Skeletal muscle satellite cell (primary cell): ENCODE measurements around the gene UCN.
"Not testable (repeated sequence)": the region's sequence is repeated elsewhere in the genome, so short reads cannot be mapped to it uniquely, and the experiment has no call there.

Experiments used
- H3K27me3 ChIP-seq: 2 replicates; pipeline ENCODE4 v1.7.0; 2013; ENCODE audit warnings: low read length; ENCODE audit not compliant: control insufficient read depth, insufficient read depth
- H3K36me3 ChIP-seq: 2 replicates; pipeline ENCODE4 v1.7.0; 2013; ENCODE audit warnings: mild to moderate bottlenecking, control low read depth, low read length; ENCODE audit not compliant: insufficient read depth
- H3K4me1 ChIP-seq: 2 replicates; pipeline ENCODE4 v1.7.0; 2013; ENCODE audit warnings: low read length; ENCODE audit not compliant: control insufficient read depth, insufficient read depth
- H3K4me2 ChIP-seq: 2 replicates; pipeline ENCODE4 v1.7.0; 2013; ENCODE audit warnings: mild to moderate bottlenecking, low read length
- H3K4me3 ChIP-seq: 2 replicates; pipeline ENCODE4 v1.7.0; 2013; ENCODE audit warnings: low read length
- H3K9ac ChIP-seq: 2 replicates; pipeline ENCODE4 v1.7.0; 2013; ENCODE audit warnings: mild to moderate bottlenecking, low read depth, low read length, moderate library complexity
- H3K9me3 ChIP-seq: replicated peaks from 2 replicates; pipeline ENCODE4 v1.7.0; 2013; ENCODE audit warnings: mild to moderate bottlenecking, control low read depth, low read length

Gene UCN

DNA sequence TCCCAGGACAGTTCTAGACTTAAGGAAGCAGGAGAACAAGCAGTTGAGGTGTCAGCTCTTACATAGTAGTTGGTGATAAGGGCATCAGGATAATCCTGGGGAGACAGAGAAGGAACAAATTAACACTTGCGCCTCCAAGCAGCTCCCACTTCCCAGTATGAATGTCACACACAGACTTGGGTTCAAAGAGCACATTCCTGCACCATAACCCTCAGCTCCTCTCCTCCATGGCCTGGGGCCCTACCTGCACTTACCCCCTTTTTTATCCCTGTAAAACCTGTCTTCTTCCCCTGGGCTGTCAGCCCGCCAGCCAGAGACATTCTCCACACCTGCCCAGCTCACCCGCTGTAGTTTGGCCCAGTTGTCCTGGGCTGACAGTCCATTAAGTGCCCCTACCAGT lies 3.9 kb upstream of the UCN start:
- Histone ChIP-seq H3K4me2 (no peak overlapping the region), H3K4me3 (no peak overlapping the region), H3K9me3 (no peaks in the 10 kb centered on the region), H3K36me3 (peaks cover 21% of the 10 kb centered on the region), H3K27me3 (peaks cover 17% of the 10 kb centered on the region), H3K9ac (no peak overlapping the region), H3K4me1 (peaks cover 3% of the 10 kb centered on the region)

DNA sequence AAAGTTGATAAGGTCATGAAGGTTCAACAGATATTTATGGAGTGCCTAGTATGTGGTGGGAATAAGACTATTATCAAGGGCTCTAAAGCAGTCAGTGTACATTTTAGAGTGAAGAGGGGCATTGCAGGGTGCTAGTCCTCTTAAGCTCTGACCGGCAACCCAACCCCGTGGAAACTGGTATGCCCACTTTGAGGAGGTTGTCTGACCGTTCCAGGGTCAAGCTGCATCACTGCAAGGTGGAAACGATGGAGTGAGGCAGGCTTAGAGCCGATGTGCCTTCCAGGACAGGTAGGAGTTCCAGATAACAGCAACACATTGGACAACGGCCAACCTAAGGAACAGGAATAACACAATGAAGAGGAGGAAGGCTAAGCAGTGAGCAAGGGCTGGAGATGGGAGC lies 1.4 kb upstream of the UCN start:
- Histone ChIP-seq H3K4me2 (no peak overlapping the region), H3K36me3 (peaks cover 9% of the 10 kb centered on the region), H3K9ac (no peak overlapping the region), H3K4me3 (no peak overlapping the region), H3K27me3 (peaks cover 38% of the 10 kb centered on the region), H3K4me1 (peaks cover 8% of the 10 kb centered on the region), H3K9me3 (no peaks in the 10 kb centered on the region)

DNA sequence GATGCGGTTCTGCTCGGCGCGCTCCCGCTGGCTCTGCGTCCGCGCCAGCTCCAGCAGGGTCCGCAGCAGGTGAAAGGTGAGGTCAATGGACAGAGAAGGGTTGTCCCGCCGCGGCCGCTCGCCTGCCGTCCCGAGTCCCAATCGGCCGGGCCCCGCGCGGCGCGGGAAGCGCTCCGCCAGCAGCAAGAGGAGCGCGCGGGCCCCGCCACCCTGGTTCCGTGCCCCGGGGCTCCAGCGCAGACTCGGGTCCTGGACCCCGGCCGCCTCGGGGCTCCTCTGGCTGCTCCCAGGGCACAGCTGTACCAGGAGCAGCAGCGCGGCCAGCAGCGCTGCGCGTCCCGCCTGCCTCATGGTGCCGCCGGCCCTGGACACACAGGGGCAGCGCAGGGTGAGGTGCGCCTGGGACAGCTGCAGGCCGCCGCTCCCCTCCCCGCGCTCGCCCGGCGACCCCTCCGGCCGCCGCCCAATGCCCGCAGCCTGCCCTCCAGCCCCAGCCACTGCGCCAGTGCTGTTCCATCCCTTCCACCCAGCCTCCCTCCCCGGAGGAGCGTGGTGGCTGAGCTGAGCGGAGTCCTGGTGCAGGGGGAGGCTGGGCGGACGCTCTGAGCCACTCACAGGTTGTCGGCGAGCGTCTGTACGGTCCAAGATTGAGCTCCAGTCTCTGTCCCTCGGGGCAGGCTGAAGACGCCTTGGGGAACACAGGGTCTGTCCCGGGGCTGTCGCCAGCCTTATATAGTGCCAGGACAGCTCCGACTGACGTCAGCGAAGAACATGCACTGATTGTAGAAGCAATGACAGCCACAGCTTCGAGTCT lies 493 bp downstream of the UCN start:
- Histone ChIP-seq H3K36me3 (peaks cover 9% of the 10 kb centered on the region), H3K27me3 (peaks cover 40% of the 10 kb centered on the region), H3K4me1 (peaks cover 8% of the 10 kb centered on the region), H3K9ac (no peak overlapping the region), H3K9me3 (no peaks in the 10 kb centered on the region), H3K4me2 (no peak overlapping the region), H3K4me3 (no peak overlapping the region)

DNA sequence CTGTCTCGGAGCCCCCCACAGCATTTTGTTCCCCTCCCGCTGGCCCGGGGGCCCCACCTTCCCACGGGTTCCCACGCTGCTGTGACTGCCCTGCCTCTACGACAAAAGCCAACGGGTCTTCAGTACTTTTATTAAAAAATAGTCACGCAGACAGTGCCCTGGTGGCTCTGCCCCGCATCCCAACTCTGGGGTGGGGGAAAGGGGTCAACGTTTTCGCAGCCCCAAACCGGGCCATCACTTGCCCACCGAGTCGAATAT lies 1.0 kb downstream of the UCN start:
- no peaks in the 10 kb centered on the region for H3K9me3 ChIP-seq
- H3K4me3 ChIP-seq, result no peak overlapping the region
- no peak overlapping the region for H3K9ac ChIP-seq
- peaks cover 9% of the 10 kb centered on the region for H3K36me3 ChIP-seq
- no peak overlapping the region for H3K4me2 ChIP-seq
- H3K27me3 ChIP-seq, result peaks cover 40% of the 10 kb centered on the region
- peaks cover 8% of the 10 kb centered on the region for H3K4me1 ChIP-seq

DNA sequence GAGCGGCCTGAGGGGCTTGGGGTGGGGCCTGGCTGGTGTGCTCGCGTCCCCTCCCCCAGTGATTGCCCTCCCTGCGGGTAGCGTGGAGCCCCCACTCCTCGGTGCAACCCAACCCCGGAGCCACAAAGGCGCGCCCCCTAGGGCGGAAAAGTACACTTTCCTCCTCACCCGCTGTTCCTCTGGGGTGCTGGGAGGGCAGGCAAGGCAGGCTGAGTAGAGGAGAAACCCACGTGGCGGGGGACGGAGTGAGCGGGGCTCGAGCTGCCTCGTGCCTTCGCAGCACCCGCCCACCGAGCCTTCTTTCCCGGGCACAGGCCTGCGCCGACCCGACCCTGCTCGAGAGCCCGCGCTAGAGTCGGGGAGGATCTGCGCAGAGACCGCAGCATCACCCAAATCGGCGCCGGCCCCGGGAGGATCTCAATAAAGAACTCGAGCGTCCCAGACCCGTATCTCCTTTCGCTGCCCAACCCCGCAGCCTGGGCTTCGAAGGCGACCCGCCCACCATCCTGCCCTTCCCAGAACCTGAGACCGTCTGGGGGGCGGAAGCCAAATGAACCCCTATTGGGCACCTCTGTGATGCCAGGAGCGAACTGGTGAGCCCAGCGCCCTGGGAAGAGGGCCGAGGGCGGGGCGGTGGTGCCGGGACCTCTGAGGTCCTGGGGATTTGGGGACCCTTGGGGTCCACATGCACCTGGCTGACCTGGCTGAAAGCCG lies 1.5 kb downstream of the UCN start:
- Histone ChIP-seq H3K4me2 (peak overlapping the region; percentile 59), H3K27me3 (peaks cover 40% of the 10 kb centered on the region), H3K9me3 (no peaks in the 10 kb centered on the region), H3K4me3 (no peak overlapping the region), H3K9ac (no peak overlapping the region), H3K4me1 (peaks cover 8% of the 10 kb centered on the region), H3K36me3 (peaks cover 9% of the 10 kb centered on the region)

GRCh38 chr2:27306136-27306535 lies 2.1 kb downstream of the UCN start:
- H3K4me2 ChIP-seq, result peak overlapping the region; percentile 59
- peaks cover 8% of the 10 kb centered on the region for H3K4me1 ChIP-seq
- H3K27me3 ChIP-seq, result peaks cover 40% of the 10 kb centered on the region
- H3K9ac ChIP-seq, result no peak overlapping the region
- no peaks in the 10 kb centered on the region for H3K9me3 ChIP-seq
- H3K4me3 ChIP-seq, result no peak overlapping the region
- H3K36me3 ChIP-seq, result peaks cover 9% of the 10 kb centered on the region

GRCh38 chr2:27305516-27305915 lies 2.7 kb downstream of the UCN start:
- Histone ChIP-seq H3K9ac (no peak overlapping the region), H3K27me3 (peaks cover 40% of the 10 kb centered on the region), H3K9me3 (no peaks in the 10 kb centered on the region), H3K4me1 (peaks cover 8% of the 10 kb centered on the region), H3K4me3 (no peak overlapping the region), H3K36me3 (peaks cover 9% of the 10 kb centered on the region), H3K4me2 (no peak overlapping the region)

DNA sequence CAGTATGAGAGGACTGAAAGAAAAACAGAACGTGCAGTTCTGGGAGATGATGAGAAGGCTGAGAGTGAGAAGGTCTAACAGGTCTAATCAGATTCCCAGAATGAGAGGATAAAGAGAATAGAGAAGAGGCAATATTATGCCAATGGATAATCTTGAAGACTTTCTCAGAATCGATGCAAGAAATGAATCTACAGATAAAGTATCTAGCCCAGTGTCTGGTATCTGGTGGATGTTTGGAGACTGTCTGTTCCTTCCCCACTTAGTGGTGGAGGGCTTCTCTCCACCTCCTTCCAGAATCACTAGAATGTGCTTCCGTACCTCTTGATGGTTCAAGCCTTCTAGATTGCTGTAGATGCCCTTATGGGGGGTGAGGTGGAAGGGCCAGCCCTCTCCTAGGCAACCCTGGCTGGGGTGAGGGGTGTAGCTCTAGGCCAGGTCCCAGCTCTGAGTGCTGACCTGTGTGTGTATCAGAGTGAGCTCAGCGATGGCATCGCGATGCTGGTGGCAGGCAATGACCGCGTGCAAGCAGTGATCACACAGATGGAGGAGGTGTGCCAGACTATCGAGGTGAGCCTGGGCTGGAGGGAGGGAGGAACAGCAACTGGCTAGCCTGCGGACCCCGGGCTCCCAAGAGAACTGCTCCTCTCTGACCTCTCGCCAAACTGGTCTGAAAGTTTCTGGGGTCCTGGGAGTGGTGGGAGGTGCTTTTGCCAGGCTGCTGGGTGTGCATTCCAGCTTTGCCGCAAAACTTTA lies 3.6 kb downstream of the UCN start:
- H3K9ac ChIP-seq, result no peak overlapping the region
- H3K9me3 ChIP-seq, result no peaks in the 10 kb centered on the region
- no peak overlapping the region for H3K4me3 ChIP-seq
- H3K4me1 ChIP-seq, result peaks cover 8% of the 10 kb centered on the region
- peaks cover 8% of the 10 kb centered on the region for H3K36me3 ChIP-seq
- peaks cover 40% of the 10 kb centered on the region for H3K27me3 ChIP-seq
- no peak overlapping the region for H3K4me2 ChIP-seq

GRCh38 chr2:27303093-27304025 lies 4.9 kb downstream of the UCN start:
- no peak overlapping the region for H3K9ac ChIP-seq
- peaks cover 8% of the 10 kb centered on the region for H3K4me1 ChIP-seq
- H3K27me3 ChIP-seq, result peaks cover 44% of the 10 kb centered on the region
- no peaks in the 10 kb centered on the region for H3K9me3 ChIP-seq
- no peaks in the 10 kb centered on the region for H3K36me3 ChIP-seq
- peak overlapping the region; percentile 37 for H3K4me3 ChIP-seq
- H3K4me2 ChIP-seq, result peak overlapping the region; percentile 74

DNA sequence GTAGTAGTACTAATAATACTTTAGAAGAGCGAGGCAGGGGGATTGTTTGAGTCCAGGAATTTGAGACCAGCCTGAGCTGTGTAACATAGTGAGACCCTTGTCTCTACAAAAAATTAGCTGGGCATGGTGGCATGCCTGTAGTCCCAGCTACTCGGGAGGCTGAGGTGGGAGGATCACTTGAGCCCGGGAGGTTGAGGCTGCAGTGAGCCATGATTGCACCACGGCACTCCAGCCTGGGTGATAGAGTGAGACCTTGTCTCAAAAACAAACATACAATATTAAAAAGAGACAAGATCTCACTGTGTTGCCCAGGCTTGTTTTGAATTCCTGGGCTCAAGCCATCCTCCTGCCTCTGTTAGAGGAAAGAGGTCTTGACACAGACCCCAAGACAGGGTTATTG lies 7.6 kb downstream of the UCN start:
- not testable (repeated sequence) for H3K4me2 ChIP-seq, H3K36me3 ChIP-seq, H3K9ac ChIP-seq, H3K9me3 ChIP-seq, H3K4me3 ChIP-seq, H3K4me1 ChIP-seq
- peaks cover 33% of the 10 kb centered on the region for H3K27me3 ChIP-seq
